ENCODE measurements around the gene ANKRD33B.

Gene ANKRD33B

DNA sequence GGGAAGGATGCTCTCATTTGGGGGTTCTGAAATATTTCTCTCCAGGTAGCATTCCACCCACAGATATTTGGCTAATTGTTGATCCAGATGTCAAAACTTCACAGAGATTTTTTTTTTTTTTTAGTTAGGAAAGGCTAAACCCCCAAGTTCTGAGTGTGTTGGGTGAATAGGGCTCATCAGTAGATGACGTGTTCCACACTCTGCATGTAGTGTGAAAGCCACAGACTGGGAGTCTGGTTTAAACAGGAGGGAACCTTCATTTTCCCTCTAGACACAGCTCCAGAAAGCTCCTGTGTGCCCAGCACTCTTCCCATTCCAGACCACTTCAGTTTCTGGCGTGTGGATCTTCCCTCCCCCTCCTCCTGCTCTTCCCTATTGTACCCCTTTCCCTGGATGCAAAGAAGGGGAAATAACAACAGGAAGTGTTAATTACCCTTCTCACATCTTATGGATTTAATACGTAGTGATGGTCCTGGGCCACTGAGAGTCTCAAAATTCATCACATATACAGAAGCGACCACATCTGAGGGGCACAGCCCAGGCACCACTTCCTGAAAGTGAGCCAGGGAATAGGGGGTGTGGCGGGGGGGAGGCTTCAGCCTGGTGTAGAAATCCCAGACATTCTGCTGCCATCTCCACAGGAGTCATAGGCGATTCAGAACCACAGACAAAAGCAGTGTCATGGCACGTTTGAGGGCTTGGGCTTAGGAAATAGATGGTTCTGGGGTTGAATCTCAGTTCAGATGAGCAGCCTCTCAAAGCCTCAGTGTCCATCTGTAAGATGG lies 132.1 kb downstream of the ANKRD33B start:
- DNase-seq (ENCODE audit: low read depth in 2 of 2): no peak

DNA sequence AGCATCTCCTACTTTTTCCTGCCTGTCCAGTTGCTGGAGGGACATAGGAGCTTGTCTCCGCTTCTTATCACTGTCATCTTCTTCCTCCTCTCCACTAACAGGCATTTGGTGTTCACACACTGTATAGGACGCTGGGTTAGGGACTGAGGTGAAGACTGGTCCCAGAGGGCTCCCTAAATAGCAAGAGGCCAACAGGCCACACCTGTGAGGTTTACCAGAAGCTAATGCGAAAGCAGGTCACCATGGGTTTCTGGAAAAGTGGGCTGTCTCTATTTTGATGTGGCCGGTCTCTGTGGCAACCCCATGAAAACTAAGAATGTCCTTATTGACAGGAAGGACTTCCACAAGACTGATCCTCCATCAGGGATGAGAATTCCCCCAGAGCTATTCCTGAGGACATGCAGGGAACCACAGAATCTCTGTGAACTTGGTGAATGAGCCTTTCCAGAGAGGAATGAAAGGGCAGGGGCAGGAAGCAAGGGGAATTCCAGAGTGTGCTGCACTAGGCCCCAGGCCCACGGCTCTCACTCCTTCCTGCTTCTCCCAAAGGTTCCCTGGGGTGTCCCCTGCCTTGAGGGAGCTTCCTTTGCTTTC lies 135.5 kb downstream of the ANKRD33B start:
- no peak for DNase-seq (ENCODE audit: low read depth in 2 of 2)

DNA sequence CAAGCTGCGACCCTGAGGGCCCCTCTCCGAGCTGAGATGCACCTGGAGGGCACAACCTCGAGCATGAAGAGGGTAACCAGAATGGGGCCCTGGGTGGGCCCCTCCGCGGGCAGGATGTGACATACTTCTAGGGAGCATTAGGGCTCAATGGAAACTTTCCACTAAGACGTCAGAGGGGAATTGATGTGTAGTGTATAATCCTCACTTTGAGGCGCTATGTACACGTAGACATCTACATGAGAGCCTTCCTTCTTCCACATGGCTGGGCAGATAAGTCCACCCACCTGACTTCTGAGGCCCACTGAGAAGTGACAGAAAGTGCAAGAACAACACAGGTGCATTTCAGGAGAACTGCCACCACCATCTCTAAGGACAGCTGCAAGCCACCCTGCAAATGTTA lies 136.1 kb downstream of the ANKRD33B start:
- no peak for DNase-seq (ENCODE audit: low read depth in 2 of 2)

DNA sequence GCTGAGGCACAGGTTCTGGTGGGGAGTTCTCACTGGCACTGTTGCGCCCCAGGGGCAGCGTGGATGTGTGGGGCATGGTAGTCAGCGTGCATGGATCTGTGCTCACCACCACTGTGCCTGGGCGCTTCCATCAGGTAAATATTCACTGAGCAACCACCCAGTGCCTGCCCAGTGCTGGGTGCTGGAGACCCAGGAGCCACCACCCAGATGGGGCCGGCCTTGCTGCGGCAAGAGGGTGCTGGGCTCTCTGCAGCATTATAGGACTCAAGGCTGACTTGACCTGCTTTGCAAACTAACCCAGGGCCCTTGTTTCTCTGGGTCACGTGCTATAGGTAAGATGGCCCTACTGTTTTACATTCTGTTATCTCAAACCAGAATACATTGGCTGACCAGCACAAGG lies 136.6 kb downstream of the ANKRD33B start:
- DNase-seq (ENCODE audit: low read depth in 2 of 2): no peak

DNA sequence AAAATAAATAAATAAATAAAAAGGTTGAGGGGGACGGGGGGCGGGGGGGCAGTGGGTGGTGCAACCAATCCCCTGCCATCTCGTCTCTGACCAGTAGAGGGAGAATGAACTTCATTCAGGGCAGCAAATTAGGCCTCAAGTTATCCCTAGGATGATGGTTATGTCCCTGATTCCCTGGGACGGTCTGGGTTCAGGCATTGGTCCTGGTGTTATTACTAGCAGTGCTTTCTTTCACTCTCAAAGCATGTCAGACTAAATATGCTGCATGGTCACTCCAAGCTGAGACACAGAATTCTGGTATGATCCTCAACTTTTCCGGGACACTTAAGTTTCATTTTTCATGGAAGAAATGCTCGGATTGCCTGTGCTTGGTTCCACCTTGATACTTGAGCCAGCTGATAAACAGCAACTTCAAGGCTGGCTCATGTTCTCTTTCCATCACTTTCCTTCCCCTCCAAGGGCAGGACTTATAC lies 137.7 kb downstream of the ANKRD33B start:
- DNase-seq (ENCODE audit: low read depth in 2 of 2): no peak

DNA sequence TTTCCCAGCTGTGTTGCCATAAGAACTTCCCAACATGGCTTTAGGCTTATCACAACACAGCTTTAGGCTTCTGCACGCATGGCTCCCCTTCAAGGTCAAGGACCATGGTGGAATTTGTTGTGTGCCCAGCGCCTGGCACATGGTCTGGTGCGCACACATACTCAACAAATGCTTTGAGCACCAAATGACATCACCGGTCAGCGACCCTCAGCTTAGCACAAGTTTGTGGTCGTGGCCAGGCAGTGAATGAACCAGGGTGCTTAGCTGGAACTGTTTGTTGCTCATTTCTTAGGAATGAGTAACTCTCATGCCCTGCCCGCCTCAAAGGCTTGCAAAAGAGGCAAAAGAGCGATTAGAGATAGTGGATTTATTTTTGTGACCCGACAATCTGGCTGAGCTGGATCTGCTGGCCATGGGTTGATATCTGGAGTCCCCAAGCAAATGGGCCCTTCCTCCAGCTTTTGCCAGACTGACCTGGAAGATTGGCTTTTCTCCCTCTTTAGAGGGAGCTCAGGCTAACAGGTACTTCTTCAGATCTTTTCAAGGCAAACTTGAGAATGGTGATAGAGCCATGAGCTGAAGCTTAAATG lies 138.3 kb downstream of the ANKRD33B start:
- no peak for DNase-seq (ENCODE audit: low read depth in 2 of 2)

DNA sequence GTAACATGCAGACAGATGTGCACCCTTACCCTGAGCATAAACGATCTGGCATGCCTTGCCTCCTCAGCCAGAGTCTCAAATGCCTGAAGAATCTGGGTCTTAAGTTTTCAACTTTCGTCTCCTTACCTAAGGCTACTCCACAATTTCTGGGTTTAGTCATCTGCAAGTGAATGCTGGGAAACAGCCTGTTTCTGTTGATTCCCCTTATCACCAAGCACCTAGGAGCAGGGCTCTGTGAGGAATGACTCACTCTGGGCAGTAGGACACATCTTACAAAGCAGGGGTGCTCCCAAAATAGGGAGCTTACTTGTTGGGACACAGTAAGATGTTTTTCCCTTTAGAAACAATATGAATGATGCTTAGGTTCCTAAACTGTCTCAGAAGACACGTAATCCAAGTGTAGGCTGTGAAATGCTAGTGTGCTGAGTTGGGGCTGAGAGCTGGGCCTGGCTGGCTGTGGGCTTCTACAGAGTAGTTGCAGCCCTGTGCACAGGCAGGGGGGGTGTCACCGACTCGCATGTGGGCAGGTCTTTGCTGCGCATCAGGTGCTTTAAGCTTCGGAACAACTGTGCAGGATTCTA lies 139.1 kb downstream of the ANKRD33B start:
- no peak for DNase-seq (ENCODE audit: low read depth in 2 of 2)

DNA sequence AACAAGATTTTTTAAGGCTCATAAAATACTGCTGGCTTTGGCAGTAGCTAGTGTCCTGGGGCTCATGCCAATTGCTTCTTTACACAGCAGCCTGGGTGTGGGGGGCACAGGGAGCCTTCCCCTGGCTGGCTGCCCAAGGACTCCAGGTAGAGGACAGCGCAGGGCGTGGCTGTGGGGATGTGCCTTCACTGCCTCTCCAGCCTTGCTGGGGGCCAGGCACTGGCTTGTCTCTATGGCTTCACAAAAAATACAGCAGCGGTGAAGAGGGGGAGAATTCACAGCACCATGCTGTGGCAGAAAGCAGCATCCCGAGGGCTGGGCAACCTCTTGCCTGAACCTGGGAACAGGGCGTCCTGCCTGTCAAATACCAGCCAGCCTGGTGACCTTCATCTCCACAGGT lies 139.8 kb downstream of the ANKRD33B start:
- DNase-seq (ENCODE audit: low read depth in 2 of 2): no peak

DNA sequence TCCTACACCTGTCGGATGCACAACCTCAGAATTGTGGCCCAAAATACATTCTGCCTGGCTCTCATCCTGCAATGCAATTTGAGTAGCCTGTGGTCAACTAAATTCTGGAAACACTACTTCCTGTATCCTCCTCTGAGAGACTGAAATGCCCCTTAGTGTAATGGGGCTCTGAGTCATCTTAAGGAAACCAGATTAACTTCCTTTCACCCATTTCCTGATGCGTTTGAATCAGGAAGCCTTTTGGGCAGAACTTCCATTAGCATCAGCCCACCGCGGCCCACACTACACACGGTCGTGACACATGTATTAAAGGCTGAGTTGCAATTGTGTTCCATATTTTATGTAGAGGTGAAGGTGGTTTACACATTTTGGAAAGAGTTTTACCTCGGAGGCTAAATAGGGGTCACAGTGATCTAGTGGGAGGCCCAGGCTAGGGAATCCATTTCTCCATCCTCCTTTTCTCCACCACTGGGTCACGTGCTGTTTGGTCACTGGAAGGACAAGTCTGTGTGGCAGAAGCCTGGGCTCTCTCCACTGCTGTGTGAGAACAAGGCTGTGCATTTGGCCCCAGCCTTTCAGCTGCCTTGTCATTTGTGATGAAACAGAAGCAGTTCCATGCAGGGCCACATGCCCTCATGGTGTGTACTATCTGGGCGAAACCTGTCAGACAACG lies 141.2 kb downstream of the ANKRD33B start:
- DNase-seq (ENCODE audit: low read depth in 2 of 2): no peak

DNA sequence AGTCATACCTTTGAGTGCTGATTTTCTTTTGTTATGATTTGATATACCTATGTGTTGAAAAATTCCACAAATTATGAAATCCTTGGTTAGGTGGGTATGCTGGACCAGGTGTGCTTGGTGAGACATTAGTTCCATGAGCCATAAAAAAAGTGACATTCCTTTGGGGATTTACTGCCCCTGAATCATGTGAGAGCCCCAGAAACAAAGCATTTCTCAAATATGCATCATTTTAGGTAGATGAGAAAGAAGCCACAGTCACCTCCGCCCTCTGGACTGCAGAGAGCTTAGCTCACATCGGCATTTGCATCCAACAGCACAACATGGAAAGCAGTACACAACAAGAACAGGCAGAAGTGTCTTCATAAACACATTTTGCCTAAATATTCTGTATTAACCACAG lies 141.9 kb downstream of the ANKRD33B start:
- DNase-seq (ENCODE audit: low read depth in 2 of 2): no peak

DNA sequence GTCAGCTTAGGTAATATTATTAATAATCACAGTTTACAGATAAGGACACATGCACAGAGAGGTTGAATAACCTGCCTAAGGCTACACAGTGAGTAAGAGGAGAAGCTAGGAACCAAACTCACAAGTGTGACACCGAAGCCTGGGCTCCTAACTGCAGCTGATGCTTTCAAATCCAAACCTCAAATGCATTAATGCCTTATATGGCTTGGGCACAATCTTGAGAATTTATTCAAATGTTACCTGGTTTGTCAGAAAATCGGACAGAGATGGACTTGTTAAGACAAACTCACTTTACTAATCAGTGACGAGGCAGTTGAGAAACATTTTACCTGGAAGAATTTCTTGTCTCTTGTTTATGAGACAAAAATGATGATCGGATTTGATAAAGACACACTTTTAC lies 142.5 kb downstream of the ANKRD33B start:
- no peak for DNase-seq (ENCODE audit: low read depth in 2 of 2)

Measured in stimulated activated CD4-positive, alpha-beta T cell treated with anti-CD3 and anti-CD28 coated beads, Interleukin-12 subunit alpha, Interleukin-12 subunit beta, amount 100 ng/mL, for 24 hours (primary cell).